ENCODE data around the gene TP53.
A peak's percentile ranks its signal among the peaks of the same experiment; 100 is the strongest.

TP53 gene

GRCh38 chr17:7706631-7707354 is 19.5 kb upstream of the TP53 start:
- no peak for DNase-seq (ENCODE audit: low read depth in 2 of 2)

GRCh38 chr17:7705269-7706255 is 18.3 kb upstream of the TP53 start:
- no peak for DNase-seq (ENCODE audit: low read depth in 2 of 2)

- no peak for DNase-seq (ENCODE audit: low read depth in 2 of 2)
These were observed 17.4 kb upstream of the TP53 start, which contains the start of gene EFNB3 for GRCh38 chr17:7704601-7705268. Gene EFNB3, plus strand, starts transcription at chr17:7705202. Its CDS starts 397 bp downstream, at chr17:7705599.

- no peak for DNase-seq (ENCODE audit: low read depth in 2 of 2)
These were observed 16.5 kb upstream of the TP53 start for GRCh38 chr17:7703584-7704479.

- DNase-seq (ENCODE audit: low read depth in 2 of 2): no peak
These were observed 15.5 kb upstream of the TP53 start for GRCh38 chr17:7702776-7703175.

- no peak for DNase-seq (ENCODE audit: low read depth in 2 of 2)
These were observed 14.4 kb upstream of the TP53 start for GRCh38 chr17:7701681-7702080.

- no peak for DNase-seq (ENCODE audit: low read depth in 2 of 2)
These were observed 13.2 kb upstream of the TP53 start for GRCh38 chr17:7700510-7700909.

GRCh38 chr17:7697828-7698588 is 10.7 kb upstream of the TP53 start:
- no peak for DNase-seq (ENCODE audit: low read depth in 2 of 2)

- DNase-seq (ENCODE audit: low read depth in 2 of 2): no peak
These were observed 8.3 kb upstream of the TP53 start for GRCh38 chr17:7695586-7695985.

GRCh38 chr17:7688808-7689316 is 1.6 kb upstream of the TP53 start:
- no peak for DNase-seq (ENCODE audit: low read depth in 2 of 2)

- peak; percentile 88 to 93 for DNase-seq (ENCODE audit: low read depth in 2 of 2)
These were observed 868 bp upstream of the TP53 start, which contains the start of gene WRAP53 for GRCh38 chr17:7687908-7688807. Gene WRAP53, plus strand, starts transcription at chr17:7688477. Its CDS starts 172 bp downstream, at chr17:7688649.

GRCh38 chr17:7686222-7687071 is 843 bp downstream of the TP53 start:
- peak; percentile 62 to 70 for DNase-seq (ENCODE audit: low read depth in 2 of 2)

- peak; percentile 77 to 82 for DNase-seq (ENCODE audit: low read depth in 2 of 2)
These were observed 1.6 kb downstream of the TP53 start for GRCh38 chr17:7685533-7686221.

GRCh38 chr17:7684851-7685532 is 2.3 kb downstream of the TP53 start:
- DNase-seq (ENCODE audit: low read depth in 2 of 2): no peak

GRCh38 chr17:7677388-7678067 is 9.8 kb downstream of the TP53 start:
- DNase-seq (ENCODE audit: low read depth in 2 of 2): no peak

GRCh38 chr17:7676533-7676932 is 10.8 kb downstream of the TP53 start:
- no peak for DNase-seq (ENCODE audit: low read depth in 2 of 2)
